Neural cell (in vitro differentiated cells): ENCODE data around the gene PLEKHG3. TPM values are rescaled to one million over a fixed set of nuclear protein-coding genes. Genes with fewer than 3 reads are reported as not detected.

Source experiments
- H2AFZ ChIP-seq: fragments of 200-600, 300-800 bp; sonication (generic), shearing (Covaris generic); 2 replicates; pipeline ENCODE4 v1.6.0; 2014; ENCODE audit warnings: low read depth, mild to moderate bottlenecking, antibody characterized with exemption, low read length, moderate library complexity
- H3F3A ChIP-seq: fragments of 200-600 bp; shearing (Covaris generic); 2 replicates; pipeline ENCODE4 v1.6.1; 2016; ENCODE audit warnings: mild to moderate bottlenecking, moderate library complexity, mixed read lengths, antibody characterized with exemption, low read length; ENCODE audit not compliant: insufficient read depth, poor library complexity, severe bottlenecking
- H3K27ac ChIP-seq: fragments of 200-600, 300-800 bp; sonication (generic), shearing (Covaris generic); 2 replicates; pipeline ENCODE4 v1.5.1; 2014; ENCODE audit warnings: mild to moderate bottlenecking, low read length, moderate library complexity
- H3K27me3 ChIP-seq: fragments of 300-800, 200-600 bp; sonication (generic), shearing (Covaris generic); 2 replicates; pipeline ENCODE4 v1.6.0; 2014; ENCODE audit warnings: mild to moderate bottlenecking, low read depth, low read length, moderate library complexity; ENCODE audit not compliant: insufficient read depth
- H3K36me3 ChIP-seq: fragments of 300-800, 200-600 bp; sonication (generic), shearing (Covaris generic); 2 replicates; pipeline ENCODE4 v1.5.1; 2014; ENCODE audit warnings: mild to moderate bottlenecking, antibody characterized with exemption, low read length, moderate library complexity; ENCODE audit not compliant: insufficient read depth
- H3K4me2 ChIP-seq: fragments of 300-800, 200-600 bp; sonication (generic), shearing (Covaris generic); 2 replicates; pipeline ENCODE4 v1.6.0; 2014; ENCODE audit warnings: mild to moderate bottlenecking, low read length
- H3K4me3 ChIP-seq: fragments of 300-800, 200-600 bp; sonication (generic), shearing (Covaris generic); 2 replicates; pipeline ENCODE4 v1.5.1; 2014; ENCODE audit warnings: mild to moderate bottlenecking, low read length, moderate library complexity
- H3K79me2 ChIP-seq: fragments of 200-600 bp; shearing (Covaris generic); replicated peaks from 2 replicates; pipeline ENCODE4 v1.6.0; 2014; ENCODE audit warnings: mild to moderate bottlenecking, low read length, moderate library complexity; ENCODE audit not compliant: insufficient read depth
- H3K9ac ChIP-seq: fragments of 300-800, 200-600 bp; sonication (generic), shearing (Covaris generic); 2 replicates; pipeline ENCODE4 v1.6.1; 2016; ENCODE audit warnings: mild to moderate bottlenecking, low read length, mixed read lengths
- H3K9me2 ChIP-seq: fragments of 200-600 bp; shearing (Covaris generic); 2 replicates; pipeline ENCODE4 v1.6.1; 2016; ENCODE audit warnings: mild to moderate bottlenecking, low read length, mixed read lengths; ENCODE audit not compliant: insufficient read depth
- H3K9me3 ChIP-seq: fragments of 200-600, 300-800 bp; sonication (generic), shearing (Covaris generic); 2 replicates; pipeline ENCODE4 v1.6.1; 2016; ENCODE audit warnings: mild to moderate bottlenecking, mixed run types, low read length, moderate library complexity, mixed read lengths
- H4K20me1 ChIP-seq: fragments of 200-600 bp; shearing (Covaris generic); 2 replicates; pipeline ENCODE4 v1.6.1; 2016; ENCODE audit warnings: mild to moderate bottlenecking, mixed run types; ENCODE audit not compliant: insufficient read depth
- CTCF ChIP-seq: fragments of 450-650 bp; IDR thresholded peaks from 2 replicates; pipeline ENCODE4 v1.5.1; 2014; ENCODE audit warnings: antibody characterized with exemption, mild to moderate bottlenecking, moderate library complexity; ENCODE audit not compliant: poor library complexity, severe bottlenecking
- EP300 ChIP-seq: fragments of 450-650 bp; conservative IDR thresholded peaks from 2 replicates; pipeline ENCODE4 v1.6.1; 2014; ENCODE audit warnings: antibody characterized with exemption, mild to moderate bottlenecking, moderate library complexity; ENCODE audit not compliant: poor library complexity, severe bottlenecking
- EZH2 ChIP-seq: fragments of 200-600, 300-800 bp; shearing (Covaris generic), sonication (generic); IDR thresholded peaks from 2 replicates; pipeline ENCODE4 v1.6.1; 2014; ENCODE audit warnings: antibody characterized with exemption, low read length, borderline replicate concordance, mild to moderate bottlenecking; ENCODE audit not compliant: insufficient read depth, poor library complexity, severe bottlenecking
- MXI1 ChIP-seq: fragments of 450-650 bp; conservative IDR thresholded peaks from 2 replicates; pipeline ENCODE4 v1.6.1; 2014; ENCODE audit warnings: antibody characterized with exemption, mild to moderate bottlenecking; ENCODE audit not compliant: poor library complexity, severe bottlenecking
- POLR2AphosphoS5 ChIP-seq: IDR thresholded peaks from 2 replicates; pipeline ENCODE4 v1.6.1; 2012
- RAD21 ChIP-seq: fragments of 450-650 bp; conservative IDR thresholded peaks from 2 replicates; pipeline ENCODE4 v1.6.1; 2014; ENCODE audit warnings: antibody characterized with exemption, mild to moderate bottlenecking, moderate library complexity
- SMC3 ChIP-seq: fragments of 450-650 bp; conservative IDR thresholded peaks from 2 replicates; pipeline ENCODE4 v1.6.1; 2014; ENCODE audit warnings: antibody characterized with exemption, mild to moderate bottlenecking, moderate library complexity; ENCODE audit not compliant: poor library complexity
- TAF1 ChIP-seq: IDR thresholded peaks from 2 replicates; pipeline ENCODE4 v1.6.1; 2012; ENCODE audit warnings: low read depth
- polyA plus RNA-seq: library from polyadenylated mRNA; depleted of rRNA; stranded (reverse); fragments of >200 nt; gene quantifications from 2 replicates; pipeline ENCODE4 v1.2.3, GENCODE V29; 2014
- TF ChIP-seq, protein P1 (sequence below): IDR thresholded peaks from 2 replicates; pipeline ENCODE4 v1.6.1; 2012; ENCODE audit warnings: borderline replicate concordance

Gene PLEKHG3
- polyA plus RNA-seq, 1 donor from 2014 or later, result 15.8 TPM

- Histone ChIP-seq H3K4me2 (no peak overlapping the region), H3K36me3 (no peaks in the 10 kb centered on the region), H3K9me3 (peaks cover 3% of the 10 kb centered on the region), H3K27me3 (peaks cover 11% of the 10 kb centered on the region), H3K4me3 (no peak overlapping the region), H4K20me1 (no peaks in the 10 kb centered on the region), H3K79me2 (peaks cover 31% of the 10 kb centered on the region), H3K9me2 (no peaks in the 10 kb centered on the region), H3K27ac (no peak overlapping the region), H3K9ac (no peak overlapping the region), H3F3A (no peaks in the 10 kb centered on the region), H2AFZ (no peak overlapping the region)
- TF ChIP-seq MXI1 (no peak), EP300 (no peak), EZH2 (no peak), SMC3 (no peak), RAD21 (no peak), CTCF (no peak), POLR2AphosphoS5 (no peak), TAF1 (no peak)
- TF ChIP-seq, protein P1, sequence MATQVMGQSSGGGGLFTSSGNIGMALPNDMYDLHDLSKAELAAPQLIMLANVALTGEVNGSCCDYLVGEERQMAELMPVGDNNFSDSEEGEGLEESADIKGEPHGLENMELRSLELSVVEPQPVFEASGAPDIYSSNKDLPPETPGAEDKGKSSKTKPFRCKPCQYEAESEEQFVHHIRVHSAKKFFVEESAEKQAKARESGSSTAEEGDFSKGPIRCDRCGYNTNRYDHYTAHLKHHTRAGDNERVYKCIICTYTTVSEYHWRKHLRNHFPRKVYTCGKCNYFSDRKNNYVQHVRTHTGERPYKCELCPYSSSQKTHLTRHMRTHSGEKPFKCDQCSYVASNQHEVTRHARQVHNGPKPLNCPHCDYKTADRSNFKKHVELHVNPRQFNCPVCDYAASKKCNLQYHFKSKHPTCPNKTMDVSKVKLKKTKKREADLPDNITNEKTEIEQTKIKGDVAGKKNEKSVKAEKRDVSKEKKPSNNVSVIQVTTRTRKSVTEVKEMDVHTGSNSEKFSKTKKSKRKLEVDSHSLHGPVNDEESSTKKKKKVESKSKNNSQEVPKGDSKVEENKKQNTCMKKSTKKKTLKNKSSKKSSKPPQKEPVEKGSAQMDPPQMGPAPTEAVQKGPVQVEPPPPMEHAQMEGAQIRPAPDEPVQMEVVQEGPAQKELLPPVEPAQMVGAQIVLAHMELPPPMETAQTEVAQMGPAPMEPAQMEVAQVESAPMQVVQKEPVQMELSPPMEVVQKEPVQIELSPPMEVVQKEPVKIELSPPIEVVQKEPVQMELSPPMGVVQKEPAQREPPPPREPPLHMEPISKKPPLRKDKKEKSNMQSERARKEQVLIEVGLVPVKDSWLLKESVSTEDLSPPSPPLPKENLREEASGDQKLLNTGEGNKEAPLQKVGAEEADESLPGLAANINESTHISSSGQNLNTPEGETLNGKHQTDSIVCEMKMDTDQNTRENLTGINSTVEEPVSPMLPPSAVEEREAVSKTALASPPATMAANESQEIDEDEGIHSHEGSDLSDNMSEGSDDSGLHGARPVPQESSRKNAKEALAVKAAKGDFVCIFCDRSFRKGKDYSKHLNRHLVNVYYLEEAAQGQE, result no peak
Observed at GRCh38 chr14:64707661-64708060, 3.4 kb downstream of the PLEKHG3 start.

GRCh38 chr14:64708148-64709004, 4.2 kb downstream of the PLEKHG3 start:
- Histone ChIP-seq H3K36me3 (no peaks in the 10 kb centered on the region), H3K79me2 (peaks cover 38% of the 10 kb centered on the region), H3K9ac (no peak overlapping the region), H3K9me3 (peaks cover 3% of the 10 kb centered on the region), H3K27me3 (peaks cover 4% of the 10 kb centered on the region), H3K4me3 (no peak overlapping the region), H3K27ac (no peak overlapping the region), H3K9me2 (no peaks in the 10 kb centered on the region), H3K4me2 (no peak overlapping the region), H2AFZ (no peak overlapping the region), H4K20me1 (no peaks in the 10 kb centered on the region), H3F3A (no peaks in the 10 kb centered on the region)
- TF ChIP-seq MXI1, result no peak
- no peak for TF ChIP-seq EP300
- TF ChIP-seq SMC3, result no peak
- TF ChIP-seq, protein P1, result no peak
- no peak for TF ChIP-seq POLR2AphosphoS5
- no peak for TF ChIP-seq CTCF
- TF ChIP-seq TAF1, result no peak
- no peak for TF ChIP-seq EZH2
- TF ChIP-seq RAD21, result no peak
